NCI-H2171 (cell line): ENCODE measurements around the gene SMC6.

Experiments used
- DNase-seq: peaks from one replicate; lab custom pipeline; 2025; lab: John Stamatoyannopoulos, UW

Gene SMC6

DNA sequence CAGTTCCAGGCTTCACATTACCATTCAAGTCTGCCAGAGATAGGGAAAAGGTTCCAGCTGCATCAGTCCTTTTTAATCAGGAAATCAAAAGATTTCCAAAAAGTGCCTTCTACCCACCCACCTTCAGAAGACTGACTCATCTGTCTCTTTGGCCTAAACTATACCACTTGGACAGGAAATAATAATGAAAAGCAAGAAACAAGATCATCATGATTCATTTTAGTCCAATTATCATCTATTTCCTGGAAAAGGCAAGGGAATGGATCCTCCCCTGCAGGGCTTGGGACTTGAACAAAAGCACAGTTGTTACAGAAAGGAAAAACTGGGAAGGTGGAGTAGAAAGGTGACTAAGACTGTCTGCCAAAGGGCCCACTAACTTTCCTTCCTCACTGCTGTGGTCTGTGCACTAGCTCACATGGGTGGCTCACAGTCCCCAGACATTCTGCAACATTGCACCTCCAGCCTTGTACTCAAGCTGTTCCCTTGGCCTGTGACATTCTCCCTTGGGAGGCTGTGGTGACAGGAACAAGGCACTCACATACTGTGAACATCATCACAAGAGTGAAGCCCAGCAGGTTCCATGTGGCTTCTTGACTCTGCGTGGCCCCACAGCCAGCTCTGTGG is 137.8 kb downstream of the SMC6 start:
- no peak for DNase-seq

DNA sequence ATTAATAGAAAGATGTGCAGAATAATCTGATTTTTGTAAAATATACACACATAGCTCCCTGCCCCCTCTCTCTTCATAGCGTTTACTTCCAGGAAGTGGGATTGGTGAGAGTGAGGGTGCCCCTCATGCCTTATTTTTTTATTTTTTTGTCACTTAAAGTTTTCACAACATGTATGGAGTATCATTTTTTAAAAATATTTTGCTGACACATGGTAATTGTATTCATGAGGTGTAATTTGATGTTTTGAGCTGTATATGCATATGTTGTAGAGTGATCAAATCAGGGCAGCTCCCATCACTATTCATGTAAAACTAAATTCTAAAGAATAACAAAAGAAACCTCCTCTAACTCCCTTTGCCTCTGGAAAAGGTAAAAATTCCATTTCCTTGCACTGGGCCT is 138.5 kb downstream of the SMC6 start:
- no peak for DNase-seq

DNA sequence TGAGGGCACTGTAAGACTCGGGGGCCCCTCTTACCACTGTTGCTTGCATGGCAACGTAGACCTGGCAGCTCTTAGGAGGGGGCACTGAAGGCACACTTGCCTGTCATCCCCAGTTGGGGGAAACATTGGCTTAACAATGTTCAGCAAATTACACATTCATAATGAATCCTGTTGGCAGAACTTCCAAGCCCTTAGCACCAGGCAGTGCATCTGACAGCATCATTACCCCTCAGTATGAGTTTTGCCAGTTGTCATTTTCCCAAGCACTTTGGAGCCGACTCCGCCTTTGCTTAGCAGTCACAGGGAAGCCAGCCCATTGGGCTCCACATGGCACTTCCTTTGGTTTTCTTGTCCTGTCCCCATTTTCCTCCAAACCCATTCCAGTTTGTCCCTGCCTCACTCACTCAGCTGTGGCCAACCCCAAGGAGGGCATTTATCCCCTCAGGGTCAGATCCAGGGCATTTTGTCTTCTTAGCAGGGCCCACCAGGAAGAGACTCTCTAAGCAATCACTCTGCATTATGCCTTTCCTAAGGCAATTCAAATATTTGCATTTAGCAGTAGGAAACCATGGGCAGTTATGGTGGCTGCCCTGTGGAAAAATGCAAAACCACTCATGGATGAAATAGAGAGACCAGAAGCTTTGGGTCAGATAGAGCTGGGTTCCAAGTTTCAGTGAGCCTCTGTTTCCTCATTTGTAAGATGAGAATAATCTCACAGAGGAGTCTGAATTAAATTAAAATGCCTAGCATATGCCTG is 139.3 kb downstream of the SMC6 start:
- no peak for DNase-seq
